Thoracic aorta (tissue), 2 donors: ENCODE results near the gene SLC25A27. TPM values are rescaled to one million over a fixed set of nuclear protein-coding genes. Genes with fewer than 3 reads are reported as not detected.

ENCODE experiments used
- ATAC-seq: fragments of 150-250 bp; one replicate; pipeline ENCODE4 v1.8.0; 2017; ENCODE audit warnings: low read depth; ENCODE audit not compliant: insufficient number of reproducible peaks, low FRiP score
- DNase-seq: peaks from one replicate; pipeline ENCODE4 v3.0.0-alpha.2; 2020; ENCODE audit warnings: low spot score
- H3K27ac ChIP-seq, 2 donors: fragments of 200-600 bp; sonication (generic); 1 replicate in 1 of 2; 2 replicates in 1 of 2; pipeline ENCODE4 v1.5.1; 2016; ENCODE audit warnings: mild to moderate bottlenecking in 2 of 2, moderate library complexity in 2 of 2
- H3K27me3 ChIP-seq: fragments of 200-600 bp; sonication (generic); replicated peaks from 2 replicates; pipeline ENCODE4 v1.6.0; 2016; ENCODE audit warnings: mild to moderate bottlenecking; ENCODE audit not compliant: insufficient read depth
- H3K36me3 ChIP-seq: fragments of 200-600 bp; sonication (generic); one replicate; pipeline ENCODE4 v1.5.1; 2016
- H3K4me1 ChIP-seq, 2 donors: fragments of 200-600 bp; sonication (generic); 1 replicate in 1 of 2; 2 replicates in 1 of 2; pipeline versions ENCODE4 v1.5.1 to v1.6.0; 2016; ENCODE audit warnings: low read depth in 2 of 2, mild to moderate bottlenecking in 1 of 2; ENCODE audit not compliant: control insufficient read depth in 1 of 2
- H3K4me3 ChIP-seq: fragments of 200-600 bp; sonication (generic); 2 replicates; pipeline ENCODE4 v1.5.1; 2016; ENCODE audit warnings: mild to moderate bottlenecking
- H3K9me3 ChIP-seq: fragments of 200-600 bp; sonication (generic); 2 replicates; pipeline ENCODE4 v1.5.1; 2016
- CTCF ChIP-seq: fragments of 200-600 bp; sonication (generic); IDR thresholded peaks from one replicate; pipeline ENCODE4 v1.5.1; 2019; ENCODE audit warnings: antibody characterized with exemption
- total RNA-seq, 2 donors: library from RNA; depleted of rRNA; stranded (reverse); fragments of >200 nt; gene quantifications; one replicate each; pipeline versions ENCODE4 v1.1.0 to v1.2.3, GENCODE V29; 2016

Gene SLC25A27
- total RNA-seq, 2 donors from 2014 or later, result 44.4 to 52.8 TPM

GRCh38 chr6:46704562-46704961 is 51.8 kb downstream of the SLC25A27 start:
- Histone ChIP-seq H3K27ac (no peak overlapping the region), H3K4me3 (no peak overlapping the region), H3K27me3 (no peaks in the 10 kb centered on the region), H3K36me3 (no peaks in the 10 kb centered on the region), H3K9me3 (no peaks in the 10 kb centered on the region), H3K4me1 (no peaks in the 10 kb centered on the region)
- DNase-seq (no peak), ATAC-seq (no peak)
- no peak for TF ChIP-seq CTCF

GRCh38 chr6:46706464-46706863 is 53.7 kb downstream of the SLC25A27 start:
- TF ChIP-seq CTCF, result no peak
- H3K9me3 ChIP-seq, result no peaks in the 10 kb centered on the region
- no peak for DNase-seq
- no peaks in the 10 kb centered on the region for H3K4me1 ChIP-seq
- no peak overlapping the region for H3K27ac ChIP-seq
- no peak overlapping the region for H3K4me3 ChIP-seq
- H3K27me3 ChIP-seq, result no peaks in the 10 kb centered on the region
- H3K36me3 ChIP-seq, result no peaks in the 10 kb centered on the region
- no peak for ATAC-seq

GRCh38 chr6:46711491-46711890 is 58.7 kb downstream of the SLC25A27 start:
- DNase-seq (no peak), ATAC-seq (no peak)
- Histone ChIP-seq H3K27me3 (no peaks in the 10 kb centered on the region), H3K36me3 (no peaks in the 10 kb centered on the region), H3K4me3 (no peak overlapping the region), H3K4me1 (no peaks in the 10 kb centered on the region), H3K9me3 (no peaks in the 10 kb centered on the region), H3K27ac (no peak overlapping the region)
- TF ChIP-seq CTCF, result no peak

GRCh38 chr6:46715141-46715540 is 62.4 kb downstream of the SLC25A27 start:
- ATAC-seq (no peak), DNase-seq (no peak)
- TF ChIP-seq CTCF, result no peak
- no peaks in the 10 kb centered on the region for H3K4me1 ChIP-seq
- no peaks in the 10 kb centered on the region for H3K27me3 ChIP-seq
- no peaks in the 10 kb centered on the region for H3K9me3 ChIP-seq
- H3K27ac ChIP-seq, result no peak overlapping the region
- no peak overlapping the region for H3K4me3 ChIP-seq
- H3K36me3 ChIP-seq, result no peaks in the 10 kb centered on the region

GRCh38 chr6:46719099-46719498 is 66.3 kb downstream of the SLC25A27 start:
- ATAC-seq, result no peak
- no peak for TF ChIP-seq CTCF

More at GRCh38 chr6:46719099-46719498, 66.3 kb downstream of the SLC25A27 start:
- H3K27ac ChIP-seq, result no peak overlapping the region
- H3K9me3 ChIP-seq, result no peaks in the 10 kb centered on the region
- no peak overlapping the region for H3K4me3 ChIP-seq
- DNase-seq, result no peak
- no peaks in the 10 kb centered on the region for H3K36me3 ChIP-seq
- H3K4me1 ChIP-seq, result no peaks in the 10 kb centered on the region
- H3K27me3 ChIP-seq, result no peaks in the 10 kb centered on the region
